GM18499 (cell line): Measurements from ENCODE around the gene NAT16.
"Not testable (repeated sequence)": the region's sequence is repeated elsewhere in the genome, so short reads cannot be mapped to it uniquely, and the experiment has no call there.

Experiments
- ATAC-seq: cut with Tn5 transposase; IDR thresholded peaks from one replicate; pipeline ENCODE4 v1.9.1; 2021; ENCODE audit warnings: moderate number of reproducible peaks; ENCODE audit not compliant: insufficient read depth, unreplicated experiment

NAT16 gene

GRCh38 chr7:101203740-101204738 is 23.9 kb upstream of the NAT16 start:
- not testable (repeated sequence) for ATAC-seq

- no peak for ATAC-seq
These were observed 22.5 kb upstream of the NAT16 start for GRCh38 chr7:101202603-101202918.

- ATAC-seq = no peak
These were observed 21.9 kb upstream of the NAT16 start for GRCh38 chr7:101201695-101202602.

- ATAC-seq = no peak
These were observed 20.9 kb upstream of the NAT16 start, which contains the start of gene MOGAT3 for GRCh38 chr7:101200862-101201599. Gene MOGAT3, minus strand, starts transcription at chr7:101201036. Its CDS starts 182 bp downstream, at chr7:101200854.

- ATAC-seq = no peak
These were observed 20.4 kb upstream of the NAT16 start for GRCh38 chr7:101200504-101200861.

- not testable (repeated sequence) for ATAC-seq
These were observed 19.4 kb upstream of the NAT16 start for GRCh38 chr7:101199522-101199921.

GRCh38 chr7:101198476-101198875 is 18.4 kb upstream of the NAT16 start:
- no peak for ATAC-seq

GRCh38 chr7:101197991-101198390 is 17.9 kb upstream of the NAT16 start:
- no peak for ATAC-seq

GRCh38 chr7:101195884-101196283 is 15.8 kb upstream of the NAT16 start:
- no peak for ATAC-seq

GRCh38 chr7:101189109-101189508 is 9.0 kb upstream of the NAT16 start:
- ATAC-seq = no peak

- no peak for ATAC-seq
These were observed 6.8 kb upstream of the NAT16 start for GRCh38 chr7:101186844-101187428.

GRCh38 chr7:101186194-101186593 is 6.1 kb upstream of the NAT16 start:
- ATAC-seq = no peak

GRCh38 chr7:101185258-101185839 is 5.3 kb upstream of the NAT16 start:
- ATAC-seq = no peak

- no peak for ATAC-seq
These were observed 380 bp downstream of the NAT16 start for GRCh38 chr7:101179713-101180112.

- no peak for ATAC-seq
These were observed 976 bp downstream of the NAT16 start for GRCh38 chr7:101179117-101179516.

GRCh38 chr7:101177644-101178043 is 2.4 kb downstream of the NAT16 start:
- ATAC-seq = no peak

- no peak for ATAC-seq
These were observed 4.4 kb downstream of the NAT16 start for GRCh38 chr7:101175664-101176063.

- no peak for ATAC-seq
These were observed 5.7 kb downstream of the NAT16 start for GRCh38 chr7:101174322-101174854.

GRCh38 chr7:101173752-101174244 is 6.3 kb downstream of the NAT16 start:
- no peak for ATAC-seq
